Measurements from ENCODE around the gene TAGLN.
A peak's percentile ranks its signal among the peaks of the same experiment; 100 is the strongest.
"Not testable (repeated sequence)": the region's sequence is repeated elsewhere in the genome, so short reads cannot be mapped to it uniquely, and the experiment has no call there.

Gene TAGLN

DNA sequence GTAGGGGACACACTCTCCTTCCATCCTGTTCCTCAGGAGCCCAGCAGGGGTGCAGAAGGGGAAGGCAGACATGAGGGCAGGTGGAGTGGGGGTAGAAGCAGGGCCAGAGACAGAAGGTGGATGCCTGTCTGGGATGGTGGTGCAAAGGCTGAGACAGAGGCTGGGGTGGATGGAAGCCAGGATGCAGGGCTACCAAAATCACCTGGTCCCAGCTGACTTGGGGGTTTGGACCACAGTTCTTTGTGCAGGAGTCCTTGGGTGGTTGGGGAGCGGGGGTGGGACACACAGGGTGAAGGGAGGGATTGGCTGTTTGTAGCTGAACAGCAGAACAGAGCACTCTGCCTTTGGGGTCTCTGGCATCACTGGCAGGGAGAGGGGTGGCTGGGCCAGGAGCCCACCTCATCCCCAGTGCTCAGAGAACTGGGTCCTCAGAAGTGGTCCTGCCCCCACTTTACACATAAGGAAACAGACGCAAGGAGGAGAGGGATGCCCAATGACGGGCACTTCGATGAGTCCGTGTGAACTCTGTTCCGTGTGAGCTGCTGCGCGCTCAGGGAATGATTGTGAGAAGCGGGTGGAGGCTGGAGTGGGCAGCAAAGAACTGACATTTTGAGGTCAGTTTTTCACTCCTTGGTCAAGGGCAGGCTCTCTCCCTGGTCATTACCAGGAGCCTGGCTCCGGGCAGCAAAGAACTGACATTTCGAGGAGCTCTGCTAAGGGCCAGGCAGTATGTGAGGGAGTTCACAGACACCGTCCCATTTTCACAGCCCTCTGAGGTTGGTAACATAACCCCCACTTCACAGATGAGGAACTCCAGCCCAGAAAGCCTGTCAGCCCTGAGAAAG is 1.9 kb downstream of the TAGLN start:
- TF ChIP-seq, protein P1, sequence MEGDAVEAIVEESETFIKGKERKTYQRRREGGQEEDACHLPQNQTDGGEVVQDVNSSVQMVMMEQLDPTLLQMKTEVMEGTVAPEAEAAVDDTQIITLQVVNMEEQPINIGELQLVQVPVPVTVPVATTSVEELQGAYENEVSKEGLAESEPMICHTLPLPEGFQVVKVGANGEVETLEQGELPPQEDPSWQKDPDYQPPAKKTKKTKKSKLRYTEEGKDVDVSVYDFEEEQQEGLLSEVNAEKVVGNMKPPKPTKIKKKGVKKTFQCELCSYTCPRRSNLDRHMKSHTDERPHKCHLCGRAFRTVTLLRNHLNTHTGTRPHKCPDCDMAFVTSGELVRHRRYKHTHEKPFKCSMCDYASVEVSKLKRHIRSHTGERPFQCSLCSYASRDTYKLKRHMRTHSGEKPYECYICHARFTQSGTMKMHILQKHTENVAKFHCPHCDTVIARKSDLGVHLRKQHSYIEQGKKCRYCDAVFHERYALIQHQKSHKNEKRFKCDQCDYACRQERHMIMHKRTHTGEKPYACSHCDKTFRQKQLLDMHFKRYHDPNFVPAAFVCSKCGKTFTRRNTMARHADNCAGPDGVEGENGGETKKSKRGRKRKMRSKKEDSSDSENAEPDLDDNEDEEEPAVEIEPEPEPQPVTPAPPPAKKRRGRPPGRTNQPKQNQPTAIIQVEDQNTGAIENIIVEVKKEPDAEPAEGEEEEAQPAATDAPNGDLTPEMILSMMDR (IDR thresholded peaks at IDR 0.05; ENCODE audit: low read depth, low read length), result no peak
- in situ Hi-C loops (cut with HindIII; ENCODE audit: low sequenced_read_pairs), result no loop called here
- no peak for DNase-seq (ENCODE audit: low read depth, low spot score)

DNA sequence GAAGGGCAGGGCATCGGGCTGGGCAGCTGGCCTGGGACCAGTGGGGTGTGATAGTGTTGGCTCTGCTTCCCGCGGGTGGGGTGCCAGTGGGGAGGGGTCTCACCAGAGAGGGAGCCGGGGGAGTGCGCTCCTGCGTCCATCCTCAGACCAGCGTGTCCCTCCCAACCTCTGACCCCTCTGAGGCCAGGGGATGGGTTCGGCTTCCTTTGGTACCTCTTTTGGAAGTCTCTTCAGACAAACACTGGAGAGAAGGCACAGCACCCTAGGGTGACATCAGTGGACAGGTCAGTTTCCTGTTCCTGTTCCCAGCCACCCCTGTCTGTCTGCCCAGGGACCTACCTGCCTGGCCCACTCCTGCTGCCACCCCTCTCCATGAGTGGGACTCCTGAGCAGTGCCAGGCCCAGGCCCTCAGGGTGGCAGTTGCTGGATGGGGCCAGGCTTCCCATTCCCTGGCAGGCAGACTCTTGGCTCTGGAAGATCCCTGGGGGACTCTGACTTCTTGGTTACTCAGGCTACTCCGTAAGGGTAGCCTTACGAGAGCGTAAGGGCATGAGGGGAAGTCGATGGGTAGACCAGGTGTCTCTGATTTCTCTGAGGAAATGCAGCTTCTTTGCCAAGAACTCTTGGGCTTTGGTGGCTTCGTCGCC is 2.6 kb downstream of the TAGLN start:
- TF ChIP-seq, protein P1 (IDR thresholded peaks at IDR 0.05; ENCODE audit: low read depth, low read length), result no peak
- no peak for DNase-seq (ENCODE audit: low read depth, low spot score)
- H3K4me3 ChIP-seq (ENCODE audit: low read depth, low read length), result peak overlapping the region; percentile 64
- in situ Hi-C loops (cut with HindIII; ENCODE audit: low sequenced_read_pairs), result no loop called here

More for the DNA sequence above, 1.9 kb downstream of the TAGLN start:
- H3K4me3 ChIP-seq (ENCODE audit: low read depth, low read length), result peak overlapping the region; percentile 64

DNA sequence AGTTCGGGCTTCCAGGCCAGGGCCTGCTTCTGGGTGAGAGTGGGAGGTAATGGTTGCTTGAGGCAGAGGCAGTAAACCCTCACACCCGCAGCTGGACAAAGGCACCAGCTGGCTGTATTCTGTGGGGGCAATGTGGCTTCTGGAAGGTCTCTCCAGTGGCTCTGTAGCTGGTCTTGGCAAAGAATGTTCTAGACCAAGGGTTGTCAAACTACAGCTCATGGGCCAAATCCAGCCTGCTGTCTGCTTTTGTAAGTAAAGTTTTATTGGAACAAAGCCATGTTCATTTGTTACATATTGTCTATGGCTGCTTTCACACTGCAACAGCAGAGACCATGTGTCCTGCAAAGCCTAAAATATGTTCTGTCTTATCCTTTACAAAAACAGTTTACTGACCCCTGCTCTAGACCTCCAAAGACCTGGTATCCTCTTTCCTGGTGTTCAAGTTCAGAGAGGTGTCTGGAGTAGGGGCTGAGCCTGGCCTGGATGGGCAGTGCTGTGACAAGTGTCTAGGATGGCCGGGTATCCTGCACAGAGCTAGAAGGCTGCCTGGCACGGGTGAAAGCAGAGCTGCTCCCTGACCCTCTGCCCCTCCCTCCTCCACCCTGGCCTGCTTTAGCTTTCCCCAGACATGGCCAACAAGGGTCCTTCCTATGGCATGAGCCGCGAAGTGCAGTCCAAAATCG is 3.4 kb downstream of the TAGLN start:
- TF ChIP-seq, protein P1 (IDR thresholded peaks at IDR 0.05; ENCODE audit: low read depth, low read length), result no peak
- no peak for DNase-seq (ENCODE audit: low read depth, low spot score)
- in situ Hi-C loops (cut with HindIII; ENCODE audit: low sequenced_read_pairs), result no loop called here
- H3K4me3 ChIP-seq (ENCODE audit: low read depth, low read length), result peak overlapping the region; percentile 64

DNA sequence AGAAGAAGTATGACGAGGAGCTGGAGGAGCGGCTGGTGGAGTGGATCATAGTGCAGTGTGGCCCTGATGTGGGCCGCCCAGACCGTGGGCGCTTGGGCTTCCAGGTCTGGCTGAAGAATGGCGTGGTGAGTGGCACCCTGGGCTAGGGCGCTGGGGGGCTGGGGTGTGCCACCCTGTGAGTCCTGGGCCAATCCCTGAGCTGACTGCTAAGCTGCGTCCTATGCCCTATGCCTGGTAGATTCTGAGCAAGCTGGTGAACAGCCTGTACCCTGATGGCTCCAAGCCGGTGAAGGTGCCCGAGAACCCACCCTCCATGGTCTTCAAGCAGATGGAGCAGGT is 3.9 kb downstream of the TAGLN start:
- no peak overlapping the region for H3K4me3 ChIP-seq (ENCODE audit: low read depth, low read length)
- in situ Hi-C loops (cut with HindIII; ENCODE audit: low sequenced_read_pairs), result no loop called here
- DNase-seq (ENCODE audit: low read depth, low spot score), result no peak
- TF ChIP-seq, protein P1 (IDR thresholded peaks at IDR 0.05; ENCODE audit: low read depth, low read length), result no peak

DNA sequence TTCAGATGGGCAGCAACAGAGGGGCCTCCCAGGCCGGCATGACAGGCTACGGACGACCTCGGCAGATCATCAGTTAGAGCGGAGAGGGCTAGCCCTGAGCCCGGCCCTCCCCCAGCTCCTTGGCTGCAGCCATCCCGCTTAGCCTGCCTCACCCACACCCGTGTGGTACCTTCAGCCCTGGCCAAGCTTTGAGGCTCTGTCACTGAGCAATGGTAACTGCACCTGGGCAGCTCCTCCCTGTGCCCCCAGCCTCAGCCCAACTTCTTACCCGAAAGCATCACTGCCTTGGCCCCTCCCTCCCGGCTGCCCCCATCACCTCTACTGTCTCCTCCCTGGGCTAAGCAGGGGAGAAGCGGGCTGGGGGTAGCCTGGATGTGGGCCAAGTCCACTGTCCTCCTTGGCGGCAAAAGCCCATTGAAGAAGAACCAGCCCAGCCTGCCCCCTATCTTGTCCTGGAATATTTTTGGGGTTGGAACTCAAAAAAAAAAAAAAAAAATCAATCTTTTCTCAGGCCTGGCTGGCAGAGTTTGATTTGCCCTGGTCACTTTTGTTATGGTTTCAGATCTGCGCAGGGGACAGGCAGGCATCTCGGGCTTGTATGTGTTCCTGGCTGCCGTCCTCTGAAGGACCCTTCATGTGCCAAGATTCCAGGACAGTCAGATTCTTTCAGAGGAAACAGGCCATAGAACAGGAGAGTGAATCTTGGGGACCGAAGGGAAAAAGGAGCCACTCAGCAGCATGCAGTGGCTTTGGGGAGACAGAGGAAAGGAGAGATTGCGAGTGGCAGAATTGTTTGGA is 5.3 kb downstream of the TAGLN start:
- DNase-seq (ENCODE audit: low read depth, low spot score), result no peak
- H3K4me3 ChIP-seq (ENCODE audit: low read depth, low read length), result no peak overlapping the region
- in situ Hi-C loops (cut with HindIII; ENCODE audit: low sequenced_read_pairs), result no loop called here
- TF ChIP-seq, protein P1 (IDR thresholded peaks at IDR 0.05; ENCODE audit: low read depth, low read length), result no peak

DNA sequence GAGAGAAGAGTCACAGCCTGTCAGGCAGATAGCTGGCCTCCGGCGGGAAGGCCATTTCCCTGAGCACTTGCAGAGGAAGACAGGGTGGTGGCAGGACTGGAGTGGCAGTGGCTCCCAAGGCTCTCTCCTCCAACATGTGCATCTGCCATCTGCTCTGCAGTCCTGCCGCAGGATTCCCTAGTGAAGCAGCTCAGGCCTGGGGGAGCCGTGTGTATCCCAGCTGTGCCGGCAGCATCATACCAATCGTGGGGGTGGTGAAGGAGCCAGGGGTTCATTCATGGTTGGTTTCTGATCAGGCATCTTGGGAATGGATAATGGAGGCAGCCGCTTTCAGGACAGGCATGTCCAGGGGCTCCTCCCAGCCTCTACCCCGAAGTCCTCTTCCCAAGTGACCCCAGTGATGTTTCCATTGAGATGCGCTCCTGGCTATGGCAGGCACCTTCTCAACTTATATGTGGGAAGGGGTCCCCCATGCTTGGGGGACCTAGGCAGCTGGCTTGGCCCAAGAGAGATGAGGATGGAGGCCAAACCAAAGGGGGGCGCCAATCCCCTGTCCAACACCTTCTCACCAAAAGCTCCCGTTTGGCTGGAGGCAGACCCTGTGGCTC is 6.1 kb downstream of the TAGLN start:
- TF ChIP-seq, protein P1 (IDR thresholded peaks at IDR 0.05; ENCODE audit: low read depth, low read length), result no peak
- DNase-seq (ENCODE audit: low read depth, low spot score), result no peak
- no peak overlapping the region for H3K4me3 ChIP-seq (ENCODE audit: low read depth, low read length)
- in situ Hi-C loops (cut with HindIII; ENCODE audit: low sequenced_read_pairs), result no loop called here

DNA sequence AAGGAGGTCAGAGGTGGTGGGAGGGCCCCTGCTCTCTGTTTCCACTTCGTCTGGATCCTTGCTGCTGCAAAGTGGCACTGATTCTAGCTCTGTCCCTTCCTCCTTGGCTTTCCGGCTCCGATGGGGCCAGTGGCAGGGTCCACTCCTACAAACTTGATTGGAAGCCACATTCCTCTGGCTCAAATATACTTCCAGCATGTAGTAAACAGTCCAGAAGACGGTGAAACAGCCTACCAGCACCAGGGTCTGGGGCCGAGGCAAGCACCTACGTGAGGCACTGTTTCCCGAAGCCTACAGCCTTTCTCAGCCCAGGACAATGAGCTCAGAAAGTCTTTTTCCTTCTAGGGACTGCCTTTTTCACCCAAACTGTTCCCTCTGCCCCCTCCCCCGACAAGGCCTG is 6.9 kb downstream of the TAGLN start:
- DNase-seq (ENCODE audit: low read depth, low spot score); in situ Hi-C loops (cut with HindIII; ENCODE audit: low sequenced_read_pairs); H3K4me3 ChIP-seq (ENCODE audit: low read depth, low read length): not testable (repeated sequence)

DNA sequence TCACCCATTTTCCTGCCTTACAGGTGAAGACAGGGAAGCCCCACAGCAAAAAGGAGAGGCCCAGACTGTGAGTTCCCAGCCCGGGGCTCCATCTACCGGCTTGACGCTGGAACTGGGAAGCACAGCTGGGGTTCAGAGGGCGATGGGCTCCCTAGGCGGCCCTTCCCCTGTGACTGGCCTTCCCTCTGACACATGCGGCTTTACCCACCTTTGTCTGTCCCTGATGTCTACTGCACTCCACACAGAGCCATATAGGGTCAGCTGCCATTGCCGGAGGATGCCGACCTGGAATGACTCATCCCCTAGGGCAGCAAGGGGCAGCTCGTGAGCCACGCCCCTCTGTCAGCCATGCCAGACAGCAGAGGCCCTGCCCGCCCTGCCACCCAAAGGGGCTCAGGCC is 7.7 kb downstream of the TAGLN start:
- not testable (repeated sequence) for H3K4me3 ChIP-seq (ENCODE audit: low read depth, low read length)

DNA sequence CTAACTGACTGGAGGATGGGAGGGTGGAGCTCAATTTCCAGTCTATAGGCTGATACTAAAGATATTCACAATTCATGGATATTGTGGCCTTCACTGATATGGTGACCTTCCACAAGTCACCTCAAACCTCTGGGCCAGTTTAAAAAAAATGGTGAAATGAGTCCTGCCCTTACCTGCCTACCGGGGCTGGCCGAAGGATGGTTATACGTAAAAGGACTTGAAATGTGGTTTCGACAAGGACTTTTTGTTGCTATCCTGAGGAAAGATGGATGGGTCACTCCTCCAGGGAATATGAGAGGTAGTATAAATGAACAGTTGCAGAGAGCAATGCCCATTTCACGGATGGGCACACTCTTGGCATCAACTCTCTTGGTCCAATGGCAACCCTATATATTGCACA is 8.3 kb downstream of the TAGLN start:
- DNase-seq (ENCODE audit: low read depth, low spot score); H3K4me3 ChIP-seq (ENCODE audit: low read depth, low read length); in situ Hi-C loops (cut with HindIII; ENCODE audit: low sequenced_read_pairs): not testable (repeated sequence)

More for the DNA sequence above, 7.7 kb downstream of the TAGLN start:
- in situ Hi-C loops (cut with HindIII; ENCODE audit: low sequenced_read_pairs); DNase-seq (ENCODE audit: low read depth, low spot score): not testable (repeated sequence)
